Measurements from ENCODE around the gene SERPINE2.

GRCh38 chr2:224014336-224014735 lies 24.8 kb downstream of the SERPINE2 start:
- TF ChIP-seq EP300 (IDR thresholded peaks at IDR 0.05) (no peak), CTCF (IDR thresholded peaks at IDR 0.05) (no peak)
